HUDEP-2 (cell line): ENCODE data around the gene PRAMEF27.
"Not testable (repeated sequence)": the region's sequence is repeated elsewhere in the genome, so short reads cannot be mapped to it uniquely, and the experiment has no call there.

Experiments
- DNase-seq, 76 experiments: peaks; one replicate each; lab custom pipeline; 2025; ENCODE audit not compliant: unreplicated experiment in 76 of 76; lab: John Stamatoyannopoulos, UW

The PRAMEF27 gene

GRCh38 chr1:13056475-13056874, at the start of gene PRAMEF27:
Gene PRAMEF27, minus strand, starts transcription at chr1:13056575. Its CDS starts 2,916 bp downstream, at chr1:13053659.
- not testable (repeated sequence) for DNase-seq

GRCh38 chr1:13070474-13070873, 14.1 kb upstream of the PRAMEF27 start, which contains the start of gene PRAMEF25:
Gene PRAMEF25, plus strand, starts transcription at chr1:13070774. Its CDS starts 2,920 bp downstream, at chr1:13073694.
- DNase-seq: not testable (repeated sequence)

- not testable (repeated sequence) for DNase-seq
Observed at GRCh38 chr1:13019846-13020245, 36.5 kb downstream of the PRAMEF27 start.

- DNase-seq: not testable (repeated sequence)
Observed at GRCh38 chr1:13011932-13012331, 44.4 kb downstream of the PRAMEF27 start.

- not testable (repeated sequence) for DNase-seq
Observed at GRCh38 chr1:13009348-13009747, 47.0 kb downstream of the PRAMEF27 start.

GRCh38 chr1:13005732-13006131, 50.6 kb downstream of the PRAMEF27 start:
- DNase-seq: not testable (repeated sequence)
